Measurements from ENCODE around the gene SPATS2.

DNA sequence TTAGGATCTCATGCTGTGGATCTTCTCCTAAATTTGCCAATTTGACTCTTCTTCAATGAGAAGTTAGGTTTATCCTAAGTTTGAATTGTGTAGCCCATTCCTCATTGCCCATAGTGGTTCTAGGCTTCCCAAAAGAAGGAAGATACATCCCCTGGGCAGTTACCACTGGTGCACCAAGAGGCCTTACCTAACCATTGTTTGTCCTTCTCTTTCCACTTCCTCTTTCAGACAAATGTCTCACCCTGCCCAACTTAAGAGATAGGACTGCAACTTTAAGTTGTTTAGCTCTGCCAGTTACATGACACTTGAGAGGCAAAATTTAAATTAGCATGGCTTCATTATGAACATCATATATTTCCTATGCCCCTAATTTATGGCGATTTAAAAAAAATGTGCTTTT lies 162.2 kb downstream of the SPATS2 start:
- no peak for TF ChIP-seq EZH2phosphoT487 (IDR thresholded peaks at IDR 0.05)
- TF ChIP-seq, protein P1, sequence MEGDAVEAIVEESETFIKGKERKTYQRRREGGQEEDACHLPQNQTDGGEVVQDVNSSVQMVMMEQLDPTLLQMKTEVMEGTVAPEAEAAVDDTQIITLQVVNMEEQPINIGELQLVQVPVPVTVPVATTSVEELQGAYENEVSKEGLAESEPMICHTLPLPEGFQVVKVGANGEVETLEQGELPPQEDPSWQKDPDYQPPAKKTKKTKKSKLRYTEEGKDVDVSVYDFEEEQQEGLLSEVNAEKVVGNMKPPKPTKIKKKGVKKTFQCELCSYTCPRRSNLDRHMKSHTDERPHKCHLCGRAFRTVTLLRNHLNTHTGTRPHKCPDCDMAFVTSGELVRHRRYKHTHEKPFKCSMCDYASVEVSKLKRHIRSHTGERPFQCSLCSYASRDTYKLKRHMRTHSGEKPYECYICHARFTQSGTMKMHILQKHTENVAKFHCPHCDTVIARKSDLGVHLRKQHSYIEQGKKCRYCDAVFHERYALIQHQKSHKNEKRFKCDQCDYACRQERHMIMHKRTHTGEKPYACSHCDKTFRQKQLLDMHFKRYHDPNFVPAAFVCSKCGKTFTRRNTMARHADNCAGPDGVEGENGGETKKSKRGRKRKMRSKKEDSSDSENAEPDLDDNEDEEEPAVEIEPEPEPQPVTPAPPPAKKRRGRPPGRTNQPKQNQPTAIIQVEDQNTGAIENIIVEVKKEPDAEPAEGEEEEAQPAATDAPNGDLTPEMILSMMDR (IDR thresholded peaks at IDR 0.05) = no peak
